OCI-LY7 (cell line): Measurements from ENCODE around the gene ULBP1. TPM values are rescaled to one million over a fixed set of nuclear protein-coding genes. Genes with fewer than 3 reads are reported as not detected.

Experiments used
- BruUV-seq: library from RNA; stranded (reverse); fragments of 400-500 nt; replicated peaks from 2 replicates; lab custom pipeline; 2021; lab: Mats Ljungman, UMichigan
- CTCF ChIA-PET: fragments of 300-600 bp; sonication (Branson Sonifier 250); formaldehyde crosslinking; loops from one replicate; lab custom pipeline; 2022; ENCODE audit warnings: antibody characterized with exemption; ENCODE audit not compliant: unreplicated experiment; lab: Charles Lee
- POLR2A ChIA-PET: fragments of 300-600 bp; sonication (Branson Sonifier 250); formaldehyde crosslinking; loops from one replicate; lab custom pipeline; 2022; ENCODE audit warnings: antibody characterized with exemption; lab: Charles Lee
- DNase-seq: peaks from one replicate; pipeline ENCODE4 v3.0.0-alpha.2; 2015; ENCODE audit warnings: low spot score
- H2AFZ ChIP-seq: fragments of 200-600 bp; sonication (generic), shearing (Covaris generic); 2 replicates; pipeline ENCODE4 v1.6.1; 2014; ENCODE audit warnings: mild to moderate bottlenecking, antibody characterized with exemption, low read length, moderate library complexity
- H3K27ac ChIP-seq: fragments of 200-600 bp; sonication (generic); 2 replicates; pipeline ENCODE4 v1.5.1; 2014; ENCODE audit warnings: mixed run types, low read depth, mild to moderate bottlenecking, moderate library complexity, low read length, inconsistent platforms; ENCODE audit not compliant: poor library complexity, severe bottlenecking
- H3K36me3 ChIP-seq: fragments of 200-600 bp; sonication (generic); 2 replicates; pipeline ENCODE4 v1.6.1; 2014; ENCODE audit warnings: mild to moderate bottlenecking, antibody characterized with exemption, low read length, moderate library complexity, mixed read lengths; ENCODE audit not compliant: insufficient read depth
- H3K4me1 ChIP-seq: fragments of 200-600 bp; sonication (generic); 2 replicates; pipeline ENCODE4 v1.5.1; 2014; ENCODE audit warnings: mild to moderate bottlenecking, low read length; ENCODE audit not compliant: insufficient read depth, poor library complexity, severe bottlenecking
- H3K4me2 ChIP-seq: fragments of 200-600 bp; sonication (generic); 2 replicates; pipeline ENCODE4 v1.6.1; 2014; ENCODE audit warnings: mild to moderate bottlenecking, low read length
- H3K4me3 ChIP-seq: fragments of 200-600 bp; sonication (generic); 2 replicates; pipeline ENCODE4 v1.5.1; 2014; ENCODE audit warnings: mild to moderate bottlenecking, low read depth, low read length; ENCODE audit not compliant: poor library complexity, severe bottlenecking
- H3K79me2 ChIP-seq: fragments of 200-600 bp; sonication (generic); 2 replicates; pipeline ENCODE4 v1.6.1; 2016; ENCODE audit warnings: low read depth, mild to moderate bottlenecking, low read length, moderate library complexity, mixed read lengths; ENCODE audit not compliant: insufficient read depth
- H3K9me2 ChIP-seq: fragments of 200-600 bp; sonication (generic); 2 replicates; pipeline ENCODE4 v1.6.1; 2016; ENCODE audit warnings: mild to moderate bottlenecking, low read length, mixed read lengths; ENCODE audit not compliant: insufficient read depth
- H3K9me3 ChIP-seq: fragments of 200-600 bp; sonication (generic); 2 replicates; pipeline ENCODE4 v1.6.1; 2014; ENCODE audit warnings: mild to moderate bottlenecking, mixed run types, low read length, mixed read lengths
- H4K20me1 ChIP-seq: fragments of 200-600 bp; sonication (generic); 2 replicates; pipeline ENCODE4 v1.6.1; 2014; ENCODE audit warnings: mild to moderate bottlenecking, antibody characterized with exemption, low read length, moderate library complexity, mixed read lengths; ENCODE audit not compliant: insufficient read depth
- EZH2phosphoT487 ChIP-seq: fragments of 200-600 bp; sonication (generic); IDR thresholded peaks from 2 replicates; pipeline ENCODE4 v1.6.1; 2018; ENCODE audit warnings: low read depth, borderline replicate concordance, mild to moderate bottlenecking, mixed run types, antibody characterized with exemption, low read length, moderate library complexity, mixed read lengths
- intact Hi-C: fragments of 100-400 bp; cut with micrococcal nuclease; formaldehyde crosslinking; loops from one replicate; pipeline ENCODE4 v1.10.0; 2022; ENCODE audit not compliant: unreplicated experiment
- total RNA-seq, 2 experiments: library from RNA; depleted of rRNA in 1 of 2; stranded (reverse); fragments of >200 nt in 1 of 2; shearing (Covaris generic) in 1 of 2; gene quantifications; 2 replicates each; pipeline ENCODE4 v1.2.3, GENCODE V29; 2014 to 2022
- TF ChIP-seq, protein P1 (sequence below): fragments of 200-600 bp; sonication (generic); conservative IDR thresholded peaks from 2 replicates; pipeline ENCODE4 v1.5.1; 2014; ENCODE audit warnings: mild to moderate bottlenecking, antibody characterized with exemption, low read length, moderate library complexity, mixed read lengths

Gene ULBP1
- total RNA-seq, 2 experiments from 2014 or later, result 0.79 to 2.3 TPM

DNA sequence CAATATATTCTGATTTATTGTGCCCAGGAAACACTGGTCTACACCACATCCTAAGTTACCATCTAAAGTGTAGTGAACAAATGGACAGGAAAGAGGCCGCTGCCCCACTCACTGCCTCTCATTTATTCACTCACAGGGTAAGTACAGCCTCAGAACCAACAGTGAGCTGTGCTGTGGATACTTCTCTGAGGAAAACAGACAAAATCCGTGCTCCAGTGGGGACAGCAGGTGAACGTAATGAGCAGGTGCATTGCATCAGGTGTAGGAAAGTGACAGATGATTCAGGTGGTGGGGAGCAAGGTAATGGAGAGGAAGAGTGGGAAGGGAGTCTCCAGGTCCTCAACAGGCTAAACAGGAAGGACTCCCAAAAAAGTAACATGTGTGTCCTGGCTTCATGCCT is 30.3 kb upstream of the ULBP1 start:
- Histone ChIP-seq H3K9me2 (no peaks in the 10 kb centered on the region), H3K27ac (no peak overlapping the region), H3K4me1 (peaks cover 3% of the 10 kb centered on the region), H4K20me1 (no peaks in the 10 kb centered on the region), H3K36me3 (no peaks in the 10 kb centered on the region), H3K79me2 (no peaks in the 10 kb centered on the region), H3K9me3 (no peaks in the 10 kb centered on the region), H2AFZ (no peak overlapping the region), H3K4me3 (no peak overlapping the region), H3K4me2 (no peak overlapping the region)
- POLR2A ChIA-PET, result interaction anchor here (0.5 kb wide), 1 partner anchor 859 kb away, joined by 3 read pairs; no protein-coding TSS in a partner anchor
- CTCF ChIA-PET, result no interaction called here
- DNase-seq, result no peak
- intact Hi-C loops, result loop anchor here (10.0 kb wide), 1 partner anchor 461 kb away; no protein-coding TSS in a partner anchor
- BruUV-seq, result no TSS peak
- TF ChIP-seq, protein P1, sequence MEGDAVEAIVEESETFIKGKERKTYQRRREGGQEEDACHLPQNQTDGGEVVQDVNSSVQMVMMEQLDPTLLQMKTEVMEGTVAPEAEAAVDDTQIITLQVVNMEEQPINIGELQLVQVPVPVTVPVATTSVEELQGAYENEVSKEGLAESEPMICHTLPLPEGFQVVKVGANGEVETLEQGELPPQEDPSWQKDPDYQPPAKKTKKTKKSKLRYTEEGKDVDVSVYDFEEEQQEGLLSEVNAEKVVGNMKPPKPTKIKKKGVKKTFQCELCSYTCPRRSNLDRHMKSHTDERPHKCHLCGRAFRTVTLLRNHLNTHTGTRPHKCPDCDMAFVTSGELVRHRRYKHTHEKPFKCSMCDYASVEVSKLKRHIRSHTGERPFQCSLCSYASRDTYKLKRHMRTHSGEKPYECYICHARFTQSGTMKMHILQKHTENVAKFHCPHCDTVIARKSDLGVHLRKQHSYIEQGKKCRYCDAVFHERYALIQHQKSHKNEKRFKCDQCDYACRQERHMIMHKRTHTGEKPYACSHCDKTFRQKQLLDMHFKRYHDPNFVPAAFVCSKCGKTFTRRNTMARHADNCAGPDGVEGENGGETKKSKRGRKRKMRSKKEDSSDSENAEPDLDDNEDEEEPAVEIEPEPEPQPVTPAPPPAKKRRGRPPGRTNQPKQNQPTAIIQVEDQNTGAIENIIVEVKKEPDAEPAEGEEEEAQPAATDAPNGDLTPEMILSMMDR, result no peak
- TF ChIP-seq EZH2phosphoT487, result no peak

DNA sequence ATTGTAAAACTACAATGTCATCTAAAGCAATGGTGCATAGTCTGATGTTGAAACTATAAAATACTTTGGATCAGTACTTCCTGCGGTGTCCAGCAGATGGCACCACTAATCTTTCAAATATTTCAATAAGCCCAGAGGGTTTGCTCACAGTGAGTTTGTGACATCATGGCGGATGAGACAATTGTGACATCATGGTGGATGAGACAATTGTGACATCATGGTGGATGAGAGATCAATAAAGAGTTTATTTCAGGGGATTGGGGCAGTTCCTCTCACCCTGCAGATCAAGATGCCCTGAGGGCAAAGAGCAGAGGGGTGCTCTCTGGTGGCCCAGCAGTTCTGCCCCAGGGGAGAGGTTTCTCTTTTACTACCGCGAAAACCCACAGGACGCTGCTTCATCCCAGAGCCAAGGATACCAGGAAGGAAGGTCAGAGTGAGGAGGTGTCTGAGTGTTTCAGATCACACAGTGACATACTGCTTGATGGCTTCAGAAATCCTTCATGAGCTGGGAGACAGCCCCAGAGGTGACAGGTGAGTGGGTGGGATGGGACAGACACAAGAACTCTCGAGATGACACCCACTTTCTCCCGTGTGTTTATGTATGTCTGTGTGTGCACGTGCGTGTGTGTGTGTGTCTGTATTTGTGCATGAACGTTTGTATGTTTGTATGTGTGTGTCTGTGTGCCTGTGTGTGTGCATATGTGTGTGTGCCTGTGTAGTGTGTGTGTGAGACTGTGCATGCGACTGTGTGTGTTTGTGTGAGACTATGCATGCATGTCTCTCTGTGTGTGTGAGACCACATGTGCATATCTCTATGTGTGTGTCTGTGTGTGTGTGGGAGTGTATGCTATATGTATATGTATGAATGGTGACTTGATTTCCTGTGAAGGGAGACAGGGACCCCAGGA is 29.2 kb upstream of the ULBP1 start:
- peaks cover 5% of the 10 kb centered on the region for H3K4me1 ChIP-seq
- no peaks in the 10 kb centered on the region for H3K36me3 ChIP-seq
- no peaks in the 10 kb centered on the region for H4K20me1 ChIP-seq
- DNase-seq, result peak; percentile 78
- TF ChIP-seq EZH2phosphoT487, result no peak
- TF ChIP-seq, protein P1, result peak; percentile 94
- H3K9me3 ChIP-seq, result no peaks in the 10 kb centered on the region
- no TSS peak for BruUV-seq
- ChIA-PET CTCF (interaction anchor here (0.6 to 1.0 kb wide), 2 partner anchors 27 to 308 kb away, joined by 4 to 6 read pairs; no protein-coding TSS in a partner anchor), POLR2A (interaction anchor here (0.6 kb wide), 1 partner anchor 131 kb away, joined by 4 read pairs; no protein-coding TSS in a partner anchor)
- no peak overlapping the region for H3K4me2 ChIP-seq
- intact Hi-C loops, result loop anchor here (1.0 to 10.0 kb wide), 5 partner anchors 27 to 460 kb away; no protein-coding TSS in a partner anchor
- no peak overlapping the region for H3K27ac ChIP-seq
- no peaks in the 10 kb centered on the region for H3K9me2 ChIP-seq
- no peaks in the 10 kb centered on the region for H3K79me2 ChIP-seq
- no peak overlapping the region for H3K4me3 ChIP-seq
- H2AFZ ChIP-seq, result no peak overlapping the region
